ENCODE measurements around the gene PWP2. TPM values are rescaled to one million over a fixed set of nuclear protein-coding genes. Genes with fewer than 3 reads are reported as not detected.

Gene PWP2
- total RNA-seq, 4 donors from 2014 or later = 1.9 to 10.8 (median 6.7) TPM

GRCh38 chr21:44071359-44072104, 35.7 kb upstream of the PWP2 start:
- no peak for DNase-seq (ENCODE audit: extremely low spot score)
- H3K4me1 ChIP-seq = no peaks in the 10 kb centered on the region
- H3K36me3 ChIP-seq = peaks cover 20 to 87% (median 75%) of the 10 kb centered on the region in 4 donors
- 91% methylated on average over 9 of the region's 15 CpGs for WGBS
- TF ChIP-seq CTCF (IDR thresholded peaks at IDR 0.05) (no peak), POLR2AphosphoS5 (IDR thresholded peaks at IDR 0.05) (no peak), POLR2A (IDR thresholded peaks at IDR 0.05; ENCODE audit: low read depth) (no peak), EP300 (IDR thresholded peaks at IDR 0.05) (no peak)
- H3K4me3 ChIP-seq = no peak overlapping the region
- H3K27ac ChIP-seq (replicated peaks in 1 of 4) = no peak overlapping the region
- H3K27me3 ChIP-seq = no peaks in the 10 kb centered on the region
- H3K9me3 ChIP-seq = no peaks in the 10 kb centered on the region
- intact Hi-C loops (cut with DNase I) = no loop called here

GRCh38 chr21:44072111-44072510, 35.1 kb upstream of the PWP2 start:
- no peak for DNase-seq (ENCODE audit: extremely low spot score)
- Histone ChIP-seq H3K9me3 (no peaks in the 10 kb centered on the region), H3K4me1 (no peaks in the 10 kb centered on the region), H3K36me3 (peaks cover 20 to 88% (median 75%) of the 10 kb centered on the region in 4 donors), H3K27ac (replicated peaks in 1 of 4) (no peak overlapping the region), H3K27me3 (no peaks in the 10 kb centered on the region), H3K4me3 (no peak overlapping the region)
- intact Hi-C loops (cut with DNase I) = no loop called here
- TF ChIP-seq CTCF (IDR thresholded peaks at IDR 0.05) = no peak
- 95% methylated on average over 15 of the region's 15 CpGs for WGBS

GRCh38 chr21:44074315-44074958, 32.8 kb upstream of the PWP2 start:
- Histone ChIP-seq H3K27ac (replicated peaks in 1 of 4) (no peak overlapping the region), H3K27me3 (no peaks in the 10 kb centered on the region)
- WGBS = 93% methylated on average over 11 of the region's 11 CpGs

GRCh38 chr21:44076316-44076715, 30.9 kb upstream of the PWP2 start:
- H3K4me3 ChIP-seq = no peak overlapping the region
- no peak overlapping the region for H3K27ac ChIP-seq (replicated peaks in 1 of 4)
- H3K27me3 ChIP-seq = no peaks in the 10 kb centered on the region
- peaks cover 51 to 99% (median 88%) of the 10 kb centered on the region in 4 donors for H3K36me3 ChIP-seq
- no peaks in the 10 kb centered on the region for H3K4me1 ChIP-seq
- intact Hi-C loops (cut with DNase I) = no loop called here
- H3K9me3 ChIP-seq = no peaks in the 10 kb centered on the region
- DNase-seq (ENCODE audit: extremely low spot score) = no peak
- WGBS = 87% methylated on average over 5 of the region's 5 CpGs
- no peak for TF ChIP-seq POLR2A (IDR thresholded peaks at IDR 0.05; ENCODE audit: low read depth)
- no peak for TF ChIP-seq CTCF (IDR thresholded peaks at IDR 0.05)
- TF ChIP-seq POLR2AphosphoS5 (IDR thresholded peaks at IDR 0.05) = no peak
- no peak for TF ChIP-seq EP300 (IDR thresholded peaks at IDR 0.05)

More at GRCh38 chr21:44074315-44074958, 32.8 kb upstream of the PWP2 start:
- intact Hi-C loops (cut with DNase I) = no loop called here
- Histone ChIP-seq H3K4me1 (no peaks in the 10 kb centered on the region), H3K4me3 (no peak overlapping the region), H3K36me3 (peaks cover 34 to 99% (median 83%) of the 10 kb centered on the region in 4 donors), H3K9me3 (no peaks in the 10 kb centered on the region)
- no peak for TF ChIP-seq POLR2A (IDR thresholded peaks at IDR 0.05; ENCODE audit: low read depth)
- no peak for TF ChIP-seq POLR2AphosphoS5 (IDR thresholded peaks at IDR 0.05)
- TF ChIP-seq EP300 (IDR thresholded peaks at IDR 0.05) = no peak
- no peak for TF ChIP-seq CTCF (IDR thresholded peaks at IDR 0.05)
- no peak for DNase-seq (ENCODE audit: extremely low spot score)

All from esophagus muscularis mucosa (tissue), 4 donors.